Measurements from ENCODE around the gene METTL2B. TPM values are rescaled to one million over a fixed set of nuclear protein-coding genes. Genes with fewer than 3 reads are reported as not detected.
A peak's percentile ranks its signal among the peaks of the same experiment; 100 is the strongest.
"Not testable (repeated sequence)": the region's sequence is repeated elsewhere in the genome, so short reads cannot be mapped to it uniquely, and the experiment has no call there.

The METTL2B gene
- total RNA-seq, 1 donor from 2014 or later: 37.4 TPM

DNA sequence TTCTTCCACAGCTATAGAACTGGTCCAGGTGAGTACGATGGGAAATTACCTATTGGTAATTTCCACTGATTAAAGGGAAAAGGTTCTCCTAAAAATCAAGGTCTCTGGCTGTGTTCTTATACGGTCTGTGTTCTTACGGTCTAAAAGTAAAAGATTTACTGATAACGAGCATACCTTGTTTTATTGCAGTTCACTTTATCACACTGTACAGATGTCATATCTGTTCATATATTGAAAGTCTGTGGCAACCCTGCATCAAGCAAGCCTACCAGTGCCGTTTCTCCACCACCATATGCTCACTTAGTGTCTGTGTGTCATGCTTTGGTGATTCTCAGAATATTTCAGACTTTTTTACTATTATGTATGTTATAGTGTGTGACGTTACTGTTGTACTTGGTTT lies 11.6 kb downstream of the METTL2B start:
- DNase-seq (ENCODE audit: low spot score in 2 of 2); intact Hi-C loops (cut with DNase I); H3K9me3 ChIP-seq; H3K4me1 ChIP-seq; H3K4me3 ChIP-seq; H3K27ac ChIP-seq; H3K27me3 ChIP-seq: not testable (repeated sequence)
- H3K36me3 ChIP-seq: peaks cover 14 to 22% of the 10 kb centered on the region in 2 donors

DNA sequence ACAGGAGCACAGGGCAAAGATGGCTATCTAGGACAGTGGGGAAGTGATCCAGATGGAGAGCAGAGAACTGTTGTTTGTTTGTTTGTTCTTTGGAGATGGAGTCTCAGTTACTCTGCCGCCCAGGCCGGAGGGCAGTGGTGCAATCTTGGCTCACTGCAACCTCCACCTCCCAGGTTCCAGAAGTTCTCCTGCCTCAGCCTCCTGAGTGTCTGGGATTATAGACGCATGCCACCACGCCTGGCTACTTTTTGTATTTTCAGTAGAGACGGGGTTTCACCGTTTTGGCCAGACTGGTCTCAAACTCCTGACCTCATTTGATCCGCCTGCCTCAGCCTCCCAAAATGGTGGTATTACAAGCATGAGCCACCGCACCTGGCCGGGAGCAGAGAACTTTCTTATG lies 20.9 kb downstream of the METTL2B start:
- Histone ChIP-seq H3K27me3 (no peaks in the 10 kb centered on the region), H3K27ac (no peak overlapping the region), H3K4me3 (no peak overlapping the region), H3K9me3 (no peaks in the 10 kb centered on the region), H3K36me3 (peaks cover 43 to 69% of the 10 kb centered on the region in 2 donors), H3K4me1 (no peaks in the 10 kb centered on the region)
- DNase-seq (ENCODE audit: low spot score in 2 of 2): no peak
- TF ChIP-seq, protein P1, sequence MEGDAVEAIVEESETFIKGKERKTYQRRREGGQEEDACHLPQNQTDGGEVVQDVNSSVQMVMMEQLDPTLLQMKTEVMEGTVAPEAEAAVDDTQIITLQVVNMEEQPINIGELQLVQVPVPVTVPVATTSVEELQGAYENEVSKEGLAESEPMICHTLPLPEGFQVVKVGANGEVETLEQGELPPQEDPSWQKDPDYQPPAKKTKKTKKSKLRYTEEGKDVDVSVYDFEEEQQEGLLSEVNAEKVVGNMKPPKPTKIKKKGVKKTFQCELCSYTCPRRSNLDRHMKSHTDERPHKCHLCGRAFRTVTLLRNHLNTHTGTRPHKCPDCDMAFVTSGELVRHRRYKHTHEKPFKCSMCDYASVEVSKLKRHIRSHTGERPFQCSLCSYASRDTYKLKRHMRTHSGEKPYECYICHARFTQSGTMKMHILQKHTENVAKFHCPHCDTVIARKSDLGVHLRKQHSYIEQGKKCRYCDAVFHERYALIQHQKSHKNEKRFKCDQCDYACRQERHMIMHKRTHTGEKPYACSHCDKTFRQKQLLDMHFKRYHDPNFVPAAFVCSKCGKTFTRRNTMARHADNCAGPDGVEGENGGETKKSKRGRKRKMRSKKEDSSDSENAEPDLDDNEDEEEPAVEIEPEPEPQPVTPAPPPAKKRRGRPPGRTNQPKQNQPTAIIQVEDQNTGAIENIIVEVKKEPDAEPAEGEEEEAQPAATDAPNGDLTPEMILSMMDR (IDR thresholded peaks at IDR 0.05): no peak
- intact Hi-C loops (cut with DNase I): no loop called here

DNA sequence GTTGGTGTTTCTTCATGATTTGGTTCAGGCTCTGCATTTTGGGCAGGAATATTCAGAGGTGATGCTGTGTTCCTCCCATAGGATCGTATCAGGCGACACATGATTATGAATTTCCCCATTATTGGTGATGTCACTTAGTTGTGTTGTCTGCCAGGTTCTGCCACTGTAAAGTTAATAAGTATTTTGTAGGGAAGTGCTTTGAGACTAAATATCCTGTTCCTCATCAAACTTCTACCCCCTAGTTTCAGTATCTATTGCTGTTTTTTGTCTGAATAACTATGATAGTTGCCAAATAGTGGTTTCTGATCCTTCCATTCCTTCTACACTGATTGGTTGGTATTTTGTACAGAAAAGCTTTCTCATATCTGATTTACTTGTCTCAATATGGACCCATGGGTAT lies 28.9 kb downstream of the METTL2B start:
- intact Hi-C loops (cut with DNase I): not testable (repeated sequence)

DNA sequence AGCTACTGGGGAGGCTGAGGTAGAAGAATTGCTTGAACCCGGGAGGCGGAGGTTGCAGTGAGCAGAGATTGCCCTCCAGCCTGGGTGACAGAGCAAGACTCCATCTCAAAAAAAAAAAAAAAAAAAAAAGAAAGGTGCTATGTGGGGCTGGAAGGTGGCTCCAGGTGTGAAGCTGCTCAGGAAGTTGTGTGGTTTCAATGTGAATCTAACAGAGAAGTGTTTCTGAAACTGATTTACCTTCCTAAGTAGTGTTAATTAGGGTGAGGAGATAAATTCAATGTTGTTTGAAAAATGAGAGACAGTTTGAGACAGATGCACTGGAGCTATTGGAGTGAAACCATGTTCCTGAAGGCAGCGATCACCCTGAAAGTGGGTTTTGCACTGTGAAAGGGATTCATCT lies 30.3 kb downstream of the METTL2B start:
- DNase-seq (ENCODE audit: low spot score in 2 of 2); H3K27me3 ChIP-seq; intact Hi-C loops (cut with DNase I); H3K27ac ChIP-seq; H3K4me1 ChIP-seq; H3K9me3 ChIP-seq; H3K4me3 ChIP-seq: not testable (repeated sequence)
- H3K36me3 ChIP-seq: peaks cover 0 to 11% of the 10 kb centered on the region in 2 donors

More for the DNA sequence above, 28.9 kb downstream of the METTL2B start:
- not testable (repeated sequence) for DNase-seq (ENCODE audit: low spot score in 2 of 2); H3K9me3 ChIP-seq; H3K4me3 ChIP-seq; H3K27me3 ChIP-seq; H3K27ac ChIP-seq; H3K4me1 ChIP-seq
- peaks cover 7 to 21% of the 10 kb centered on the region in 2 donors for H3K36me3 ChIP-seq

DNA sequence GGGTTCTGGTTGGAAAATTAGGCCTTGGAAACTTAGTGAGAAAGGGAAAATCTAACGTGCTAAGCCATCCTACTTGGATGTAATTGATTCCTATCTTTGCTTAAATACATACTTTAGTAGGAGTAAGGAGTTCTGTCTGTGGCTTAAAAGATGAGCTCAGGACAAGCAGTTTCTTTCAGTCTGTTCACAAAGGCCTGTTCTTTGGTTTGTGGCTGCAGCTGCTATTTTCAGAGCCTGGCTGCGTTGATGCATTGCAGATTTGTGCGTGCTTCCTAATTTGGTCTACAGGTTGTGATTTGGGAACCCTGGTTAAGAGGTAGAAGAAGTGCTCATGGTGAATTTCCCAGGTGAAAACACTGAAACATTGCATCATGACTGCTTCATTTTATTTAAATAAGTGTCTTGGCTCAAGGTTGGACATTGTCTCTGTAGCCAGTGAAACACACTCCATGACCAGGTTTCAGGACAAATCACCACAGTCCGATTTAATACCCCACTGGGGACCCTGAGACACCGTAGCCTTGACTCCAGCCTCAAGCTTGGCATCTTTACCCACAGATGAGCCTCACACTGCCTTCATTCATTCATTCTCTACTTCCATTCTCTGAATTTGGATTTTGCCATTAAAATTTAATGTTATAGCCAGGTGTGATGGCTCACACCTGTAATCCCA lies 30.9 kb downstream of the METTL2B start:
- H3K36me3 ChIP-seq; intact Hi-C loops (cut with DNase I); H3K27ac ChIP-seq; DNase-seq (ENCODE audit: low spot score in 2 of 2); H3K9me3 ChIP-seq; H3K4me3 ChIP-seq; H3K27me3 ChIP-seq; H3K4me1 ChIP-seq: not testable (repeated sequence)

DNA sequence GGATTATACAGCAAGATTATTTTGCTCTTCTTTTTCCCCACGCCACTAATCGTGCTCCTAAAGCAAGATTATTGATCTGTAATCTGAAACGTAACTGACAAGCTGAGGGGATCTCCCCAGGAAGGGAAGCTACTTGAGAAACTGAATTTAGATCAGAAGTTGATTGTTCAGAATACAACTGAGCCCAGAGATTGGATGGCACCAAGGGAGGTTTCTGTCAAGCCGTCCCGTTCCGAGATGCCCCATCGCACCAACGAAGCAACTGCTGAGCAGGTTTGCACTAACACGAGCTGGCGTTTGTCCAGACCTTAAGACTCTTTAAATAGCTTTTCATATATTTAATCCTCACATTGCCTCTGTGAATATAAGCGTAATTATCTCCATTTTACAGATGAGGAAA lies 35.1 kb downstream of the METTL2B start:
- H3K27me3 ChIP-seq; H3K36me3 ChIP-seq; DNase-seq (ENCODE audit: low spot score in 2 of 2); H3K4me3 ChIP-seq; intact Hi-C loops (cut with DNase I); H3K4me1 ChIP-seq; H3K9me3 ChIP-seq; H3K27ac ChIP-seq: not testable (repeated sequence)

DNA sequence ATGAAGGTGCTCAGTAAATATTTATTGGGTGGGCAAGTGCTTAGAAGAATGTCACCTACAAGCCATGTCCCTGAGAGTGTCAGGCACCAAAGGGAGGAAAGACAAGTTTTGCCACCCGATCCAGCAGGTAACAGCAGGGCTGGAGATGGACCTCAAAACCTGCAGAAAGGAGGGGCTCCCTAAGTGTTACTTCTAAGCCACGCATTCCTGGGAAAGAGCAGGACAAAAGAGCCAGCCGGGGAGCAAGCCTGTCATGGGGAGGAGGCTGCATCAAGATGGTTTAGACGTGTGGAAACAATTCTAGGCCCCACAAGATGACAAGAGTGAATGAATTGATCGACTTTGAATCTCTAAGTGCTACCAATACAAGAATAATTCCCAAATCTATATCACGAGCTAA lies 38.7 kb downstream of the METTL2B start:
- intact Hi-C loops (cut with DNase I); H3K4me1 ChIP-seq; H3K27me3 ChIP-seq; H3K36me3 ChIP-seq; H3K9me3 ChIP-seq; H3K4me3 ChIP-seq; H3K27ac ChIP-seq; DNase-seq (ENCODE audit: low spot score in 2 of 2): not testable (repeated sequence)

DNA sequence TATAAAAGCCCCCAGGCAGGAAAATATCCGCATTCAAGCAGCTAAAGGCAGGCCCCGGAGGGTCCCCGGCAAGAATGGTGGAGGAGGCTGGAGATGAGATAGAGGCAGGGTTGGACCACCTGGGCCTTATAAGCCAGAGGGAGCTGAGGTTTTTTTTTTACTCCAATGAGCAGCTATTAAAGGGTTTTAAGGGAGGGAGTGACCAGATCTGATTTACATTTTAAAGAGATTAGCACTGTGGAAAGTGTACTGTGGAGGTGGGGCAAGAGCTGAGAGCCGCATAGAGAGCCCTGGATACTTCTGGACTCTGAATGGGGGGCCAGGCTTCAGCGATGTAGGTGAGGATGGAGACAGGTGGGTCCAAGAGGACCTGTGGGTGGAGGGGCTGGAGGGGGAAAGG lies 40.5 kb downstream of the METTL2B start:
- H3K27me3 ChIP-seq; H3K9me3 ChIP-seq; intact Hi-C loops (cut with DNase I); H3K4me1 ChIP-seq; H3K36me3 ChIP-seq; H3K4me3 ChIP-seq; DNase-seq (ENCODE audit: low spot score in 2 of 2); H3K27ac ChIP-seq: not testable (repeated sequence)

DNA sequence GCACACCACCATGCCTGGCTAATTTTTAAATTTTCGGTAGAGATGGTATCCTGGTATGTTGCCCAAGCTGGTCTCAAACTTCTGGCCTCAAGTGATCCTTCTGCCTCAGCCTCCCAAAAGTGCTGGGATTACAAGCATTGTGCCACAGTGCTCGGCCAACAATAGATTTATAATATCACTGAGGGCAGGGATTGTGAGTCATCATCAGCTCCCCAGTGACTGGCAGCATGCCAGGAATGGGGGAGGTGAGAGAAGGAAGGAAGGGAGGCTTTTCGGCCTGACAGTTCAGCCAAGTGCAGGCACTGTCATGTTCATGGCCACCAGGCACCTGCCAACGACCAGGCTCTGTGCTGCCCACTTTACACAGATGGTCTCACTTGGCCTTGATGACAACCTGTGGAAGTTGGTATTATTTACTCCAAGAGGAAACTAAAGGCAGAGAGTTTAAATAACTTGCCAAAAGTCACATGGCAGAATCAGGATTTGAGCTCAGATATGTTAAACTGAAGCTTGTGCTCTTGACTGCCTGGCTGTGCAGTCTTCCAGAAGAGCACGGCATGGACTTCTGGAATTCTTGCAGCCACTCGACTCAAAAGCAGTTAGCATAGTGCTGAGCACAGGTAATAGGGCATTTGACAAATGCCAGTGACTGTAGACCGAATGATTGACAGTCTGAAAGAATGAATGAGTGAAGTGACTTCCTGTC lies 46.8 kb downstream of the METTL2B start:
- H3K9me3 ChIP-seq; intact Hi-C loops (cut with DNase I); H3K36me3 ChIP-seq; H3K27me3 ChIP-seq; H3K4me1 ChIP-seq; H3K4me3 ChIP-seq: not testable (repeated sequence)
- H3K27ac ChIP-seq: peak overlapping the region; percentile 55 to 63
- peak; percentile 69 to 91 for DNase-seq (ENCODE audit: low spot score in 2 of 2)

DNA sequence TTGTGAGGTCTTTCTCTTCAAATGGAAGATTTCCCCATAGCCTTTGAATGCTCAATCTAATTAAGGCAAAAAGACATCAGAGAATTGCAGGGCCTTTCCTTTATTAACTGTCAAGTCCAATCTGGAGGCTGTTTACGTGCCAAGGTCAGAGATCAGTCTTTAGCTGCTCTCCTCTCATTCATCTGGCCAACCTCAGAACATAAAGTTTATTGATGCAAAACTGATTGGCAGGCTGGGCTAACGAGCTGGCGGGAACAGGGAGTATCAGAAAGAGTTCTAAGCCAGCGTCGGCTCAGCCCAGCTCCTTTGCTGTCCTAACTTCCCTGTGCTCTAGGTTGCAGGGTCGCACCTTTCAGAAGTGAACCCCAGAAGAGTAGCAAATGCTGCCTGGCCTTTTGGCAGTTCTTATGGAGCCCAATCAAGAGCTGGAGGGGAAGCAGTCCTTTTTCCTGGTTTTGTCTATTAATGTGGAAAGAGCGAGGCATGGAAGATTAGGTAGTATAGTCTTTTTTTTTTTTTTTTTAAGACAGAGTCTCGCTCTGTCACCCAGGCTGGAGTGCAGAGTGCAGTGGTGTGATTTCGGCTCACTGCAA lies 47.5 kb downstream of the METTL2B start:
- H3K27me3 ChIP-seq; H3K27ac ChIP-seq; DNase-seq (ENCODE audit: low spot score in 2 of 2); H3K4me3 ChIP-seq; intact Hi-C loops (cut with DNase I); H3K36me3 ChIP-seq; H3K4me1 ChIP-seq; H3K9me3 ChIP-seq: not testable (repeated sequence)

DNA sequence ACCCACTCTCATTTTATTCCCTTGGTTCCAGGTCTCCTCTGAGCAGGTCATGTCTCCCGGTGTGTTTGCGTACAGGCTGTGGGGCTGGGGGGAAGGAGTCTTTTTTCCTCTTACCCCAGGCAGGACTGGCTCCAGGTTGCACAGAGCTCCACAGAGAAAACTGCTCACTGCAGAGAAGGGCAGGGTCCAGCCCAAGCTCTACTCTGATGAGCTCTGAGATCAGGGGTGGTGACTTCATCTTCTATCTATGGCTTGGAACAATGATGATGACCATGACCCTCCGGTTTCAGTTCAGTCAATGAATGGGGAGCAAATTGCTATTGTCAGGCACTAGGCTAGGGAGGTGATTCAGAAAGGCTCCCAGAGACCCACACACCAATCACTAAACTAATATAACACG lies 49.0 kb downstream of the METTL2B start:
- H3K36me3 ChIP-seq; intact Hi-C loops (cut with DNase I); DNase-seq (ENCODE audit: low spot score in 2 of 2); H3K27me3 ChIP-seq; H3K9me3 ChIP-seq; H3K4me1 ChIP-seq; H3K27ac ChIP-seq; H3K4me3 ChIP-seq: not testable (repeated sequence)

DNA sequence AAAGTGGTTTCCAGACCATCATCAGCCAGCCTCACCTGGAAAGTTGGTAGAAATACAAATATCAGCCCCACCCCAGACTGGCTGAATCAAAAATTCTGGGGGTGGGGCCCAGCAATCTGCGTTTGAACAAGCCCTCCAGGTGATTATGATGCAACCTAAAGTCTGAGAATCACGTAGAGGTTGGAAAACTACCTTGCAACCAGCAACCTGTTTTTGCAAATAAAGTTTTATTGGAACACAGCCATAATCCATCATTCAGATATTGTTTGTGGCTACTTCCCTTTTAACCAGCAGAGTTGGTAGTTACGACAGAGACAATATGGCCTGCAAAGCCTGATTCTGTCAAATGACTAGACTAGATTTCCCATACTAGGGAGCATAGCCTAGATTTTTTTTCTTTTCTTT lies 49.5 kb downstream of the METTL2B start:
- H3K4me1 ChIP-seq; H3K27ac ChIP-seq; H3K27me3 ChIP-seq; DNase-seq (ENCODE audit: low spot score in 2 of 2); H3K4me3 ChIP-seq; H3K9me3 ChIP-seq; intact Hi-C loops (cut with DNase I); H3K36me3 ChIP-seq: not testable (repeated sequence)

DNA sequence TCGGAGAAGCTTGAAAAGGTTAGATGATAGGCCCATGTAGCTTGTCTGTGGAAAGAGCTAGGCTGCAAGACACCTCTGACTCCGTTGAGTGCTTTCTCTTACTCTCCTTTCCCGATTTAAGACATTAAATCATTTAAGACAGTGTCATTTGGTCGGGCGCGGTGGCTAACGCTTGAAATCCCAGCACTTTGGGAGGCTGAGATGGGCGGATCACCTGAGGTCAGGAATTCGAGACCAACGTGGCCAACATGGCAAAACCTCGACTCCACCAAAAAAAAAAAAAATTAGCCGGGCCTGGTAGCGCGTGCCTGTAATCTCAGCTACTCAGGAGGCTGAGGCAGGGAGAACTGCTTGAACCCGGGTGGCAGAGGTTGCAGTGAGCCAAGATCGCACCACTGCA lies 52.6 kb downstream of the METTL2B start:
- H3K4me3 ChIP-seq; DNase-seq (ENCODE audit: low spot score in 2 of 2); H3K4me1 ChIP-seq; H3K27ac ChIP-seq; intact Hi-C loops (cut with DNase I); H3K36me3 ChIP-seq; H3K9me3 ChIP-seq; H3K27me3 ChIP-seq: not testable (repeated sequence)
